HG03558 (cell line): ENCODE results near the gene KPNA1.
"Not testable (repeated sequence)": the region's sequence is repeated elsewhere in the genome, so short reads cannot be mapped to it uniquely, and the experiment has no call there.

Experiments
- ATAC-seq: cut with Tn5 transposase; IDR thresholded peaks from one replicate; pipeline ENCODE4 v1.9.1; 2021; ENCODE audit warnings: moderate number of reproducible peaks; ENCODE audit not compliant: unreplicated experiment; ENCODE audit errors: extremely low read depth

KPNA1 gene

DNA sequence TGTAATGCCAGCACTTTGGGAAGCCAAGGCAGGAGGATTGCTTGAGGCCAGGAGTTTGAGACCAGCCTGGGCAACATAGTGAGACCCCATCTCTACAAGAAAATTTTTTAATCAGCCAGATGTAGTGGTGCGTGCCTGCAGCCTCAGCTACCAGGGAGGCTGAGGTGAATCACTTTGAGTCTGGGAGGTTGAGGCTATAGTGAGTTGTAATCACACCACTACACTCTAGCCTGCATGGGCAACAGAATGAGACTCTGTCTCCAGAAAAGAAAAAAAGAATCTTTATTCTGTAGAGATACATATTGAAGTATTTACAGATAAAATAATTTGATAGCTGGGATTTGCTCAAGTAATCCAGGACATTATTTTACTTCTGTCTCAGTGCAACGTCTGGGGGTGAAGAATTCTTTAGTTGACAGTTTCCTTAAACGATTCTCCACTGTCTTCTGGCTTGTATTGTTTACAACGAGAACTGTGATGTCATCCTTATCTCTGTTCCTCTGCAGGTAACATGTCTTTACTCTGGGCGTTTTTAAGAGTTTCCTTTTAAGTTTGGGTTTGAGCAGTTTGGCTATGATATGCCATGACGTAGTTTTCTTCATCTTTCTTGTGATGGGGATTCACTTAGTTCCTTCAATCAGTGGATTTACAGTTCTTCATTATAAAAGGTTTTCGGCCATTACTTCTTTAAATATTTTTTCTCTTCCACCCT lies 26.3 kb downstream of the KPNA1 start:
- ATAC-seq, result no peak

DNA sequence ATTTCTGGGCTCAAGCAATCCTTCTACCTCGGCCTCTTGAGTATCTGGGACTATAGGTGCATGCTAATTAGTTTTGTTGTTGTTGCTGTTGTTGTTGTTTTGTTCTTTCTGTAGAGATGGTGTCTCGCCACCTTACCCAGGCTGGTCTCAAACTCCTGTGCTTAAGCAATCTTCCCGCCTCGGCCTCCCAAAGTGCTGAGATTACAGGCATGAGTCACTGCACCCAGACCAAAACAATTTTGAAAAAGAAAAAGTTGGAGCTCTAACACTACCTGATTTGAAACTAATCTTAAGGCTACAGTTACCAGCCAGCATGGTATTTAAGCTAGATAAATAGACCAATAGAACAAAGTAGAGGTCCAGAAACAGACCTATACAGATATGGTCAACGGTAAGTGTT lies 29.8 kb downstream of the KPNA1 start:
- ATAC-seq, result no peak

DNA sequence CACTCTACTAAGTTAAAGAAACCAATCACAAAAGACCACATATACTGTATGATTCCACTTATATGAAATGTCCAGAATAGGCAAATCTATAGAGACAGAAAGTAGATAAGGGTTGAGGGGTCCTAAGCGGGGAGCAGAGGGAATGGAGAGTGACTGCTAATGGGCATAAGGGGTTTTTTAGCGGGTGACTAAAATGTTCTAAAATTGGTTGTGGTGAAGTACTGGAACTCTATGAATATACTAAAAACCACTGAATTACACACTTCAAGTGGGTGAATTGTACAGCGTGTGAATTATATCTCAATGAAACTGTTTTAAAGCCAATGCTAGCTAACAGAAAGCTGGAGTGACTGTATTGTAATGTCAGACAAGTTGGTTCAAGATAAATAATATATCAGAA lies 33.3 kb downstream of the KPNA1 start:
- ATAC-seq, result no peak

DNA sequence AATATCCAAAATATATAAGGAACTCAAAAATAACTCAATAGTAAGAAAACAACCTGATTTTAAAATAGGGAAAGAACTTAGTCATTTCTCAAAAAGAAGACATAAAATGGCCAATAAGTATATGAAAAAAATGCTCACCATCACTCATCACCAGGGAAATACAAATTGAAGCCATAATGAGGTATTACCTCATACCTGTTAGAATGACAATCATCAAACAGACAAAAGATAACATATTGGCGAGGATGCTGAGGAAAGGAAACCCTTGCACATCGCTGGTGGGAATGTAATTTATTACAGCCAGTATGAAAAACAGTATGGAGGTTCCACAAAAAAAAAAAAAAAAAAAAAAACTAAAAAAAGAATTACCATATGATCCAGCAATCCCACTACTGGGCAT lies 38.2 kb downstream of the KPNA1 start:
- ATAC-seq, result no peak

DNA sequence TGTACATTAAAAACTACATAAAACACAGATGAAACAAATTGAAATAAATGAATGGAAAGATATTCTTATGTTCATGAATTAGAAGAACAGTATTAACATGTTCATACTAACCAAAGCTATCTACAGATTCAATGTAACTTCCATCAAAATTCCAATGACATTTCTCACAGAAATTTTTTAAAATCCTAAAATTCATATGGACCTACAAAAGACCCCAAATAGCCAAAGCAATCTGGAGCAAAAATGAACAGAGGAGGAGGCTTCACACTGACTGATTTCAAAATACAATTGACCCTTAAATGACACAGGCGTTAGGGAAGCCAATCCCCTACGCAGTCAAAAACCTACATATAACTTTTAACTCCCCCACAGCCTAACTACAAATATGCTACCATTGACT lies 39.4 kb downstream of the KPNA1 start:
- ATAC-seq, result no peak

DNA sequence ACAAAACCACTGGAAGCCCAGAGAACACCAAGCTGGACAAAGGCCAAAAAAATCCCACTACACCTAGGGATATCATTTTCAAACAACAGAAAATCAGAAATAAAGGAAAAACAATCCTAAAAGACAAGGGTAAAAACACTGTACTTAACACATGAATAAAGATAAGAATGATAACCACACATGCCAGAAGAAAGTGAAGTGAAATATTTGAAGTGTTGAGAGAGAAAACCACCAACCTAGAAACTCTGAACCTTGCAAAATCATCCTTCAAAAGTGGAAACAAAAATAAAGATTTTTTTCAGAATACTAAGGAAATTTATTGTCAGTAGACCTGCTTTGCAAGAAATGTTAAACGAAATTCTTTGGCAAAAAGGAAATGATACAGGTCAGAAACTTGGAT lies 45.1 kb downstream of the KPNA1 start:
- no peak for ATAC-seq

DNA sequence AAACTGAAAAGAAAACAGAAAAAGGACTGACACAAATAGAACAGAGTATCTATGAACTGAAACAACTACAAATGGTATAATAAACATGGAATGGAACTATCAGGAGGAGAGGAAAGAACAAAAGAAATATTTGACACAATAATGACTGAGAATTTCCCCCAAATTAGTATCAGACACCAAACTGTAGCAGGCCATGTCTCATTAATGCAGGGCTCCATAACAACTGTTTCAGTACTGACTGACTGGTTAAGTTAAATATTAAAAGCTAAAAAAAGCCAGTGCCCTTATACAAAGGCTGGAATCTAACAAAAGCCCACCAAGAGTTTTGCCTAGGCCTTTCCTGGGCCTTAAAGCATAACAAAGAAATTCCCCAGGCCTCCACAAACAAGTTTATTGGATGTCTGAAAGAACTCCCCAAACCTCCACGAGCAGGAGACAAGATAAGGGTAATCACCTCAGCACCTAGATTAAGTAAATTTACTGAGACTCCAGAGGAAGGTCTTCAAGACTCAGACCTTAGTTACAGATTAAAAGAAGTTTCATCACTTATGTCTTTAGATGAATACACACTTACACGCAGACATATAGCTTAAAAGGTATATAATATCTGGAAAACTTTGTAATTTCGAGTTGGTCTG lies 45.7 kb downstream of the KPNA1 start:
- no peak for ATAC-seq

DNA sequence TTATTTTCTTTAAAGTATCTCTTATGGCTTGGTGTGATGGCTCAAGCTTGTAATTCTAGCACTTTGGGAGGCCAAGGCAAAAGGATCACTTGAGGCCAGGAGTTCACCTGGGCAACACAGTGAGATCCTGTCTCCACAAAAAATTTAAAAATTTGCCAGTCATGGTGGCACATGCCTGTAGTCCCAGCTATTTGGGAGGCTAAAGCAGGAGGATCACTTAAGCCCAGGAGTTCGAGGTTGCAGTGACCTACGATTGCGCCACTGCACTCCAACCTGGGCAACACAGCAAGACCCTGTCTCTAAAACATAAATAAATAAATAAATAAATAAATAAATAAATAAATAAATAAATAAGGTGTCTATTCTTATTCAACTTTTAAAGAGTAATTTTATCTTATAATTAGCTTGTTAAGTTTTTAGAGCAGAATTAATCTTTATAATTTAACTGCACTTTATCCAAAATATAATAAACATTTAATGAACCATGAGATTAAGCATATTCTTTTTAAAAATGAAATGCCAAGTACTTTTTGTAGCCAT lies 48.0 kb downstream of the KPNA1 start:
- no peak for ATAC-seq

DNA sequence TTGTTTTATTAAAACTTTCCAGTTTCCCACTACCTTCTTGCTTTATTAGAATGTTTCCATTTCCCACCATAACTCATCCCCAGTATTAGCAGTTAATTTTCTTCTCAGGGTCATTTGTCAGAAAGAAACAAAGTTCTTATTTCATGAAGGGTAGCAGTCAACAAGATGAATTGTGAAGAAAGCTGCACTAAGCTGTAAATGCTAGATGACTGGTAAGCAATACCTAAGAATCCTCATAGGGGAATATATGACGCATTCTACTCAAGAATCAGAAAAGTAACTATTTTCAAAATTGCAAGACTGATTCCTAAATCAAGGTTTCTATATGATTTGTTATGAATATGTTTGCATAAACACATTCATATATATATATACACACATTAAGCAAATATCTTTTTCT lies 50.1 kb downstream of the KPNA1 start:
- ATAC-seq, result no peak

DNA sequence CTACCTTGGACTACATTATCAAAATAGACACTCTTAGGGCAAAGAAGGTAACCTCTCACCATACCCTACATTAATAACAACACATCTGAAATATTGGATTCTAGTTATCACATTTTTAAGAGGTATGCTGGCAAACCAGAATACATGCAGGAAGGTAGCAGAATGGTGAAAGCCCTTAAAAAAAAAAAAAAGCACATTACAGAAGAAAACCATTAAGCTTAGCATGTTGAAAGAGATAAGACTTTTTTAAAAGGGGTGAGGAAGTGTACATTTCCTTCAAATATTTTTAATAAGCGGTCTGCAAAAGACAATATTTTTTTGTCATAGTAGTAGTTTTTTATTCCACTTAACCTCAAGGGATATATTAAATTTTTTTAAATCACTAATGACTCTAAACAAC lies 52.3 kb downstream of the KPNA1 start:
- ATAC-seq, result no peak

DNA sequence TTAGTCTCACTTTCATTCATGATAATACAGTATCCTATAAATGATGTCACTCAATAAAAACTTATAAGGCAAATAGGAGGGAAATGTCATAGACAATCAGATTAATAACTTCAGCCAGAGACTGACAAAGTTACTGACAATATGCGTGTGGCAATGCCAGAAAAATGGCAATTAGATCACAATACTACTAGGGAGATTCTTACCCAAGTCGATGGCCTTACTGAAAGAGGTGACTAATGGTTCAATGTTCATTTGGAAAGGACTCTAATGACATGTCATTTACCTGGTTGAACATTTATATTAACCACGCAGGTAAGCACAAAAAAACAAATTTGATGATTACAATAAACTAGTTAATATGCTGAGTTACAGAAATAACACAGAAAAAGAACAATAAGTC lies 52.9 kb downstream of the KPNA1 start:
- no peak for ATAC-seq

DNA sequence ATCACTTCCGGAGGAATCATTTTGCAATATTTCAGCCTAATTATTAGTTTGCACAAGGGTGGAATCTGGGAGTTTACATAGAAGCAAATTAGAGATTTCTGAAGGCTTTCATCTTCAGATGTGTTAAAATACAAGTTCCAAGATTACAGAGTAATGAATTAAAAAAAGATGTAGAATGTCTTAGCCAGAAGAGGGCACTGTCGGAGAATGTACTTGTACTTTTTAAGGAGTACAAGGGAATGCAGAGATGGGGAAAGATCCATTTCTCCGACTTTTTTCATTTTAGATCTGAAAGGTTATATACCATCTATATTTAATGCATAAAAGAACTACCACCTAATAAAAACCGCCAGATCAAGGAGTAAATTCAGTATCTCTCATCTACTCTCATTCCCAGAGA lies 55.7 kb downstream of the KPNA1 start:
- no peak for ATAC-seq

DNA sequence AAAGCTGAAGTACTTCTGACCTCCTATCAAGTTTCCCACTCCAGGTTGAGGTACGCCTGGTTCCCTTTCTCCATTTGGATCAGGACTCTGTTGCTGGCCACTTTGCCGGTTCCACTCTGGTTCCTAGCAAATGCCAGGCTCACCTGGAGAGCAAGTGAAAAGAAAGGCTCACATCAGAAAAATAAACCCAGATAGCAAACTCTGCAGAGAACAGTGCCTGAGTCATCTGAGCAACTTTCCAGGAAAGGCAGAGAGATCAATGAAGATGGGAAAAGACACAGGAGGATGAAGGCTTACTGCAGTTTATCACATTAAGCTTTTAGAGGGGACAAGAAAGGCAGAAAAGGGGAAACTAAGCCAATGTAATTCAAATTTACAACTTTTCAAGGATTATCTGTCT lies 57.0 kb downstream of the KPNA1 start:
- ATAC-seq, result no peak

DNA sequence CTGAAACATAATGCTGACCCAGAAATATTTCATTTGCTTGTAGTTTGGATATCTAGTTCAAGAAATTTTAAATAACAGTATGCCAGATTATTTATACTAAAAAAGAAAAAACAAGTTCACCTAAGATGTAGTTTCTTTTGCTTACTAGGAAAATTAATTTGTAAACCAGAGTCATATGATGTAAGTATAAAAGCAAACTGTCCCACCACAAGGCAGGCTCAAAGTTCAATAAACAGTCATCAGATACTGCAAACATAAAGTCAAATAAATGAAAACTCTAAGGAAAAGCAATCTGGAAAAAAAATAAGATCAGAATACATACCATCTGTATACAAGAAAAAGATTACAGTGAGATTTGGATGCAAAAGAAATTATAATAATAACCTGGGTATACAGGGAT lies 58.7 kb downstream of the KPNA1 start:
- no peak for ATAC-seq

DNA sequence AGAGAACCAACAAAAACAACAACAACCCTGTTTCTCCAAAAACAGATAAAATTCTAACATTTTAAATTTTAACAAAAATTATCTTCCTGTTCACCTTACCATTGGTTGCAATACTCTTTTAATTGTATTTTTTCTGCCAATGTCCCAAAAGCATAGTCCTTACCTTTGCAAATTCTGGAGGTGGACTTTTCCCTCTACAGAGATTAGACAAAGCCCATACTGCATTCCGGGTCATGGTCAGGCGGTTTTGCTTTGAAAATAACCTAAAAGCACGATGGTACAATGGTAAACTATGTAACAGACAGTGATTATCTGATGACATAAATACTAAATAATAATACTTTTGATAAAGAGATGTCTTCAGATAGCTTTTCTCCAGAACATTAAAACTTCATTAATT lies 63.4 kb downstream of the KPNA1 start:
- ATAC-seq, result no peak

DNA sequence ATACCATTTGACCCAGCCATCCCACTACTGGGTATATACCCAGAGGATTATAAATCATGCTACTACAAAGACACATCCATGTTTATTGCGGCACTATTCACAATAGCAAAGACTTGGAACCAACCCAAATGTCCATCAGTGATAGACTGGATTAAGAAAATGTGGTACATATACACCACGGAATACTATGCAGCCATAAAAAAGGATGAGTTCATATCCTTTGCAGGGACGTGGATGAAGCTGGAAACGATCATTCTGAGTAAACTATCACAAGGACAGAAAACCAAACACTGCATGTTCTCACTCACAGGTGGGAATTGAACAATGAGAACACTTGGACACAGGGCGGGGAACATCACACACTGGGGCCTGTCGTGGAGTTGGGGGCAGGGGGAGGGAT lies 66.5 kb downstream of the KPNA1 start:
- not testable (repeated sequence) for ATAC-seq

DNA sequence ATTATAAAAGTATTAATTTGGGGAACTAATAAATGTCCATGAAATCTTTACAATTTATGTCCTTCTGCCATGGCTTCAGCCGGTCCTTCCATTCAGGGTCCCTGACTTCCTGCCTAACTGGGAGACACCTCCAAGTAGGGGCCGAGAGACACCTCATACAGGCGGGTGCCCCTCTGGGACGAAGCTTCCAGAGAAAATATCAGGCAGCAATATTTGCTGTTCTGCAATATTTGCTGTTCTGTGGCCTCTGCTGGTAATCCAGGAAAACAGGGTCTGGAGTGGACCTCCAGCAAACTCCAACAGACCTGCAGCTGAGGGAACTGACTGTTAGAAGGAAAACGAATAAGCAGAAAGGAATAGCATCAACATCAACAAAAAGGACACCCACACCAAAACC lies 70.2 kb downstream of the KPNA1 start:
- not testable (repeated sequence) for ATAC-seq

DNA sequence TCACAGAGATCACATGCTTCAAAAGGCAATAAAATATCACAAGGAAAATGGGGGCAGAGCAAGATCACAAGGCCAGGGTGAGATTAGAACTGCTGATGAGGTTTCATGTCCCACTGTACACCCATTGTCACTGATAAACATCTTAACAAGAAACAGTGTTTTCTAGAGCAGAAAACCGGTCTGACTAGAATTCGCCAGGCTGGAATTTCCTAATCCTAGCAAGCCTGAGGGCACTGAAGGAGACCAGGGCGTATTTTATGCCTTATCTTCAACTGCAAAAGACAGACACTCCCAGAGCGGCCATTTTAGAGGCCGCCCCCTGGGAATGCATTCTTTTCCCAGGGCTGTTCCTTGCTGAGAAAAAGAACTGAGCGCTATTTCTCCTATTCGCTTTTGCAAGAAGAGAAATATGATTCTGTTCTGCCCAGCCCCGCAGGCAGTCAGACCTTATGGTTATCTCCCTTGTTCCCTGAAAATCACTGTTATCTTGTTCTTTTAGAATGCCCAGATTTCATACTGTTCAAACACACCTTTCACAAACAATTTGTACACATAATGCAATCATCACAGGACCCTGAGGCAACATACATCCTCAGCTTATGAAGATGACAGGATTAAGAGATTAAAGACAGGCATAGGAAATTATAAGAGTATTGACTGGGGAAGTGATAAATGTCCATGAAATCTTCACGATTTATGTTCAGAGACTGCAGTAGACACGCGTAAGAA lies 70.8 kb downstream of the KPNA1 start:
- not testable (repeated sequence) for ATAC-seq

DNA sequence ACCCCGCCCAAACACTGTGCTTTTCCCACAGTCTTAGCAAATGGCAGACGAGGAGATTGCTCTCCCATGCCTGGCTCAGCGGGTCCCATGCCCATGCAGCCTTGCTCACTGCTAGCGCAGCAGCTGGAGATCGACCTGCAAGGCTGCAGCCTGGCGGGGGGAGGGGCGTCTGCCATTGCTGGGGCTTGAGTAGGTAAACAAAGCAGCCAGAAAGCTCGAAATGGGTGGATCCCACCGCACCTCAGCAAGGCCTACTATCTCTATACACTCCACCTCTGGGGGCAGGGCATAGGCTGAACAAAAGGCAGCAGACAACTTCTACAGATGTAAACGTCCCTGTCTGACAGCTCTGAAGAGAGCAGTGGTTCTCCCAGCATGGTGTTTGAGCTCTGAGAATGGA lies 71.6 kb downstream of the KPNA1 start:
- ATAC-seq, result no peak

DNA sequence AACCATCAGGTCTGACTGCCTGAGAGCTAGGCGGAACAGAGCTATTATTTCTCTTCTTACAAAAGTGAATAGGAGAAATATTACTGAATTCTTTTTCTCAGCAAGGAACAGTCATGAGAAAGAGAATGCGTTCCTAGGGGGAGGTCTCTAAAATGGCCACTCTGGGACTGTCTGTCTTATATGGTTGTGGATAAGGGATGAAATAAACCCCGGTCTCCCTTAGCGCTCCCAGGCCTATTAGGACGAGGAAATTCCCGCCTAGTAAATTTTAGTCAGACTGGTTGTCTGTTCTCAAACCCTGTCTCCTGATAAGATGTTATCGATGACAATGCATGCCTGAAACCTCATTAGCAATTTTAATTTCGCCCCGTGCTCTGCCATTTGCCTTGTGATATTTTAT lies 78.8 kb downstream of the KPNA1 start:
- ATAC-seq, result no peak

DNA sequence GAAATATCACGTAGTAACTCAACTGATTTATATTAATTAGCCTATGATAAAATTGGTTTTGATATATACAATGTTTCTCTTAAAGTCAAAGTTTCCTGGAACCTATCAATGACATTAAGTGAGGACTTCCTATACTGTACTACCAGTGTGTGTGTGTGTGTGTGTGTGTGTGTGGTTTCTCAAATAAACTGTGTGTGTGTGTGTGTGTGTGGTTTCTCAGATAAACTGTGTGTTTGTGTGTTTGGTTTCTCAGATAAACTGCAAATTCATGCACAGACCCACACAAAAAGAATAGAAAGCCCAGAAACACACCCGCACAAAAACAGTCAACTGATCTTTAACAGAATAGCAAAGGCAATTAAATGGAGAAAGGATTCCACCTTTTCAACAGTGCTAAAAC lies 84.4 kb downstream of the KPNA1 start:
- no peak for ATAC-seq
